Endothelial cell of umbilical vein (primary cell): ENCODE measurements around the gene MPP3. TPM values are rescaled to one million over a fixed set of nuclear protein-coding genes. Genes with fewer than 3 reads are reported as not detected.

ENCODE experiments used
- BruUV-seq: library from RNA; stranded (reverse); fragments of 400-500 nt; replicated peaks from 2 replicates; lab custom pipeline; 2021; lab: Mats Ljungman, UMichigan
- CTCF ChIA-PET: fragments of 300-600, 350-600 bp; sonication (Branson Sonifier 250); formaldehyde crosslinking; loops from one replicate; lab custom pipeline; 2021; ENCODE audit warnings: antibody characterized with exemption, inconsistent platforms; lab: Charles Lee
- POLR2A ChIA-PET: fragments of 300-600, 350-600 bp; sonication (Branson Sonifier 250); formaldehyde crosslinking; loops from one replicate; lab custom pipeline; 2021; ENCODE audit warnings: antibody characterized with exemption, inconsistent platforms; lab: Charles Lee
- DNase-seq: peaks from one replicate; pipeline ENCODE4 v3.0.0-alpha.2; 2011; ENCODE audit warnings: low read depth, low spot score
- FAIRE-seq: peaks from 2 replicates; lab custom pipeline; 2011; peaks lifted over from hg19 to GRCh38; lab: Jason Lieb, UNC
- H2AFZ ChIP-seq: 2 replicates; pipeline ENCODE4 v1.6.0; 2012; ENCODE audit warnings: low read depth, low read length, control low read depth, inconsistent platforms
- H3K27ac ChIP-seq: 2 replicates; pipeline ENCODE4 v1.5.1; 2011; ENCODE audit warnings: low read depth, mild to moderate bottlenecking, control low read depth, low read length, moderate library complexity; ENCODE audit not compliant: insufficient read depth
- H3K27me3 ChIP-seq, 2 experiments: 2 replicates each; pipeline versions ENCODE4 v1.6.0 to v1.6.1; 2011; ENCODE audit warnings: low read length in 2 of 2, mixed read lengths in 1 of 2; ENCODE audit not compliant: control insufficient read depth in 2 of 2, insufficient read depth in 2 of 2
- H3K36me3 ChIP-seq, 2 experiments: 2 replicates in 1 of 2; 3 replicates in 1 of 2; pipeline ENCODE4 v1.5.1; 2011; ENCODE audit warnings: low read length in 2 of 2, mild to moderate bottlenecking in 1 of 2, moderate library complexity in 1 of 2; ENCODE audit not compliant: control insufficient read depth in 2 of 2, insufficient read depth in 2 of 2; ENCODE audit errors: extremely low read depth in 1 of 2
- H3K4me1 ChIP-seq: 3 replicates; pipeline ENCODE4 v1.5.1; 2011; ENCODE audit warnings: mild to moderate bottlenecking, low read length; ENCODE audit not compliant: control insufficient read depth, insufficient read depth; ENCODE audit errors: extremely low read depth
- H3K4me2 ChIP-seq: 2 replicates; pipeline ENCODE4 v1.6.1; 2011; ENCODE audit warnings: low read length, control low read depth, mixed read lengths; ENCODE audit not compliant: insufficient read depth
- H3K4me3 ChIP-seq, 3 experiments: fragments of 200-600 bp in 1 of 3; sonication (generic), shearing (Covaris generic) in 1 of 3; replicated peaks in 1 of 3; 2 replicates each; pipeline ENCODE4 v1.5.1; 2011 to 2016; ENCODE audit warnings: control low read depth in 3 of 3, low read length in 3 of 3, mild to moderate bottlenecking in 2 of 3, inconsistent platforms in 1 of 3, low read depth in 1 of 3, moderate library complexity in 1 of 3; ENCODE audit not compliant: insufficient read depth in 1 of 3
- H3K79me2 ChIP-seq: 2 replicates; pipeline ENCODE4 v1.6.0; 2012; ENCODE audit warnings: low read length, inconsistent platforms; ENCODE audit not compliant: control insufficient read depth, insufficient read depth
- H3K9ac ChIP-seq: replicated peaks from 2 replicates; pipeline ENCODE3; 2011; ENCODE audit warnings: low read length, control low read depth; ENCODE audit not compliant: insufficient read depth; ENCODE audit errors: extremely low read depth
- H3K9me1 ChIP-seq: replicated peaks from 3 replicates; pipeline ENCODE4 v1.6.0; 2011; ENCODE audit warnings: mild to moderate bottlenecking, low read length; ENCODE audit not compliant: control insufficient read depth, insufficient read depth; ENCODE audit errors: extremely low read depth
- H3K9me3 ChIP-seq: replicated peaks from 2 replicates; pipeline ENCODE4 v1.5.1; 2012; ENCODE audit warnings: low read length, inconsistent platforms; ENCODE audit not compliant: control insufficient read depth, insufficient read depth
- H4K20me1 ChIP-seq: replicated peaks from 2 replicates; pipeline ENCODE3; 2011; ENCODE audit warnings: mild to moderate bottlenecking, low read length; ENCODE audit not compliant: control insufficient read depth, insufficient read depth; ENCODE audit errors: extremely low read depth
- EZH2 ChIP-seq: IDR thresholded peaks from 2 replicates; pipeline ENCODE4 v1.6.1; 2012; ENCODE audit warnings: borderline replicate concordance, low read depth, mild to moderate bottlenecking, moderate library complexity, low read length, inconsistent platforms; ENCODE audit not compliant: severe bottlenecking
- FOS ChIP-seq: IDR thresholded peaks from 2 replicates; pipeline ENCODE4 v1.6.1; 2011; ENCODE audit warnings: mild to moderate bottlenecking, low read length, moderate library complexity, borderline replicate concordance; ENCODE audit not compliant: insufficient read depth
- GATA2 ChIP-seq: IDR thresholded peaks from 2 replicates; pipeline ENCODE4 v1.7.0; 2011; ENCODE audit warnings: low read depth, mild to moderate bottlenecking, moderate library complexity, mixed read lengths, low read length; ENCODE audit not compliant: insufficient read length, insufficient read depth
- JUN ChIP-seq: IDR thresholded peaks from 2 replicates; pipeline ENCODE4 v1.6.1; 2011; ENCODE audit warnings: borderline replicate concordance, low read depth; ENCODE audit not compliant: insufficient read length, insufficient read depth
- MYC ChIP-seq: IDR thresholded peaks from one replicate; pipeline ENCODE4 v1.6.1; 2011; ENCODE audit warnings: mild to moderate bottlenecking, low read depth, low read length
- POLR2A ChIP-seq: IDR thresholded peaks from 2 replicates; pipeline ENCODE4 v1.6.1; 2012; ENCODE audit warnings: low read depth, mild to moderate bottlenecking, control low read depth, low read length
- POLR2AphosphoS5 ChIP-seq: IDR thresholded peaks from 2 replicates; pipeline ENCODE4 v1.6.1; 2012; ENCODE audit warnings: low read depth, mild to moderate bottlenecking, control low read depth, low read length, moderate library complexity; ENCODE audit not compliant: insufficient read depth
- dilution Hi-C: fragments of 300-500 bp; cut with MboI; formaldehyde crosslinking; loops from one replicate; pipeline ENCODE4 v1.15.0; 2019; ENCODE audit warnings: low sequenced_read_pairs; ENCODE audit not compliant: extremely low pct_ligation_motif_present
- intact Hi-C: fragments of 100-400 bp; cut with micrococcal nuclease; formaldehyde crosslinking; loops from one replicate; pipeline ENCODE4 v1.10.0; 2022
- polyA plus RNA-seq, 4 experiments: library from polyadenylated mRNA; depleted of rRNA in 3 of 4; stranded (reverse) in 3 of 4; unstranded in 1 of 4; fragments of >200 nt; gene quantifications; 2 replicates each; pipeline versions ENCODE4 v1.2.1 to v1.2.3, GENCODE V29; 2011 to 2012; ENCODE audit warnings: missing spikeins in 1 of 4
- total RNA-seq: library from RNA; stranded (reverse); gene quantifications from 2 replicates; pipeline ENCODE4 v1.2.3, GENCODE V29; 2021
- TF ChIP-seq, protein P1 (sequence below): IDR thresholded peaks from 2 replicates; pipeline ENCODE4 v1.6.1; 2011; ENCODE audit not compliant: insufficient read depth, insufficient read length
- TF ChIP-seq, protein P2 (sequence below), 2 donors: IDR thresholded peaks; 1 replicate in 1 of 2; 2 replicates in 1 of 2; pipeline ENCODE4 v1.5.1; 2011; ENCODE audit warnings: low read length in 2 of 2, mild to moderate bottlenecking in 2 of 2, moderate library complexity in 2 of 2, control low read depth in 1 of 2, inconsistent platforms in 1 of 2, low read depth in 1 of 2; ENCODE audit not compliant: insufficient read depth in 1 of 2; ENCODE audit errors: extremely low read depth in 1 of 2

Gene MPP3
- total and polyA plus RNA-seq, 2 donors (not counting 3 experiments of a cell fraction or from before 2014, with no cell fraction given), result 6.1 to 11.3 TPM

DNA sequence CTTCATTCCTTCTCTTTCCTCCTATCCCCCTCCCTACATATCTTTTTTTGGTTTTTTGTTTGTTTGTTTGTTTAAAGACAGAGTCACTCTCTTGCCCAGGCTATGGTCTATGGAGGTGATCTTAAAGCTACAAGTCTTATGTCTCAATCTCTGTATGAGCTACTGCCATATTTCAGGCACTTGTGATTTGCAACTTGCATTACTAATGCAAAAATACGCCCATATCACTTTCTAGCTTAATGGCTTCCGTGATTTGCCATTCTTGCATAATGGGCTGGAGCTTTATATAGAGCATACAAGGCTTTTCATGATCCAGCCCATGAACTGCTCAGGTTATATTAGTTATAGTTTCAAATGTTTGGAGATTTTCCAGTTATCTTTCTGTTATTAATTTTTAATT, 45.2 kb downstream of the MPP3 start:
- Histone ChIP-seq H3K4me3 (no peak overlapping the region), H3K27ac (no peak overlapping the region), H4K20me1 (no peaks in the 10 kb centered on the region), H3K4me2 (no peak overlapping the region), H3K9ac (no peak overlapping the region), H3K79me2 (no peaks in the 10 kb centered on the region), H3K9me1 (no peaks in the 10 kb centered on the region), H3K36me3 (no peaks in the 10 kb centered on the region), H3K9me3 (no peaks in the 10 kb centered on the region), H3K4me1 (peaks cover 13% of the 10 kb centered on the region), H2AFZ (no peak overlapping the region), H3K27me3 (peaks cover 0 to 1% of the 10 kb centered on the region in 2 experiments)
- ChIA-PET CTCF (interaction anchor here (1.4 to 5.0 kb wide), 2 partner anchors 17 to 58 kb away, joined by 5 to 153 read pairs; partner anchors contain the start of gene CD300LG), POLR2A (interaction anchor here (1.0 kb wide), 1 partner anchor 9 kb away, joined by 3 read pairs; the partner anchor contains the start of gene DUSP3)
- dilution Hi-C loops, result no loop called here
- no peak for FAIRE-seq
- TF ChIP-seq, protein P1, sequence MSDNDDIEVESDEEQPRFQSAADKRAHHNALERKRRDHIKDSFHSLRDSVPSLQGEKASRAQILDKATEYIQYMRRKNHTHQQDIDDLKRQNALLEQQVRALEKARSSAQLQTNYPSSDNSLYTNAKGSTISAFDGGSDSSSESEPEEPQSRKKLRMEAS, result no peak
- TF ChIP-seq FOS, result no peak
- TF ChIP-seq, protein P2, sequence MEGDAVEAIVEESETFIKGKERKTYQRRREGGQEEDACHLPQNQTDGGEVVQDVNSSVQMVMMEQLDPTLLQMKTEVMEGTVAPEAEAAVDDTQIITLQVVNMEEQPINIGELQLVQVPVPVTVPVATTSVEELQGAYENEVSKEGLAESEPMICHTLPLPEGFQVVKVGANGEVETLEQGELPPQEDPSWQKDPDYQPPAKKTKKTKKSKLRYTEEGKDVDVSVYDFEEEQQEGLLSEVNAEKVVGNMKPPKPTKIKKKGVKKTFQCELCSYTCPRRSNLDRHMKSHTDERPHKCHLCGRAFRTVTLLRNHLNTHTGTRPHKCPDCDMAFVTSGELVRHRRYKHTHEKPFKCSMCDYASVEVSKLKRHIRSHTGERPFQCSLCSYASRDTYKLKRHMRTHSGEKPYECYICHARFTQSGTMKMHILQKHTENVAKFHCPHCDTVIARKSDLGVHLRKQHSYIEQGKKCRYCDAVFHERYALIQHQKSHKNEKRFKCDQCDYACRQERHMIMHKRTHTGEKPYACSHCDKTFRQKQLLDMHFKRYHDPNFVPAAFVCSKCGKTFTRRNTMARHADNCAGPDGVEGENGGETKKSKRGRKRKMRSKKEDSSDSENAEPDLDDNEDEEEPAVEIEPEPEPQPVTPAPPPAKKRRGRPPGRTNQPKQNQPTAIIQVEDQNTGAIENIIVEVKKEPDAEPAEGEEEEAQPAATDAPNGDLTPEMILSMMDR (IDR thresholded peaks at IDR 0.05; ENCODE audit: extremely low read depth in 1 of 2, insufficient read depth in 1 of 2, low read depth in 1 of 2, low read length in 2 of 2), result no peak
- no peak for TF ChIP-seq GATA2
- no peak for TF ChIP-seq JUN
- no peak for TF ChIP-seq POLR2A
- no peak for TF ChIP-seq POLR2AphosphoS5
- TF ChIP-seq MYC, result no peak
- no peak for TF ChIP-seq EZH2
- intact Hi-C loops, result no loop called here
- no TSS peak for BruUV-seq
- DNase-seq, result no peak
